Measurements from ENCODE around the gene EXOSC2.

DNA sequence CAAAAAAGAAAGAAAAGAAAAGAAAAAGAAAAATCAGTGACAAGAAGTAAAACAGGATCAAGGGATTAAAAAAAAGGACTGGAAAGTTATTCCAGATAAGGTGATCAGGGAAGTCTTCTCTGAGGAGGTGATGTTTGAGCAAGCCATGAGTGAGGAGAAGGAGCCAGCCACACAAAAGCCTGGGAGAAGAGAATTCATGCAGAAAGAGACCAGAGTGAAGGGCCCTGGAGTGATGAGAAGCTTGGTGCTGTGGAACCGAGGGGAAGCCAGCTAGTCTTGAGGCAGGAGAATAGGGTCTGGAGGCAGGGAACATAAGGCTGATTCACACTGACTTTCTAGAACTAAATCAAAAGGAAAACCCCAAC is 4.0 kb upstream of the EXOSC2 start:
- TF ChIP-seq, protein P1, sequence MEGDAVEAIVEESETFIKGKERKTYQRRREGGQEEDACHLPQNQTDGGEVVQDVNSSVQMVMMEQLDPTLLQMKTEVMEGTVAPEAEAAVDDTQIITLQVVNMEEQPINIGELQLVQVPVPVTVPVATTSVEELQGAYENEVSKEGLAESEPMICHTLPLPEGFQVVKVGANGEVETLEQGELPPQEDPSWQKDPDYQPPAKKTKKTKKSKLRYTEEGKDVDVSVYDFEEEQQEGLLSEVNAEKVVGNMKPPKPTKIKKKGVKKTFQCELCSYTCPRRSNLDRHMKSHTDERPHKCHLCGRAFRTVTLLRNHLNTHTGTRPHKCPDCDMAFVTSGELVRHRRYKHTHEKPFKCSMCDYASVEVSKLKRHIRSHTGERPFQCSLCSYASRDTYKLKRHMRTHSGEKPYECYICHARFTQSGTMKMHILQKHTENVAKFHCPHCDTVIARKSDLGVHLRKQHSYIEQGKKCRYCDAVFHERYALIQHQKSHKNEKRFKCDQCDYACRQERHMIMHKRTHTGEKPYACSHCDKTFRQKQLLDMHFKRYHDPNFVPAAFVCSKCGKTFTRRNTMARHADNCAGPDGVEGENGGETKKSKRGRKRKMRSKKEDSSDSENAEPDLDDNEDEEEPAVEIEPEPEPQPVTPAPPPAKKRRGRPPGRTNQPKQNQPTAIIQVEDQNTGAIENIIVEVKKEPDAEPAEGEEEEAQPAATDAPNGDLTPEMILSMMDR (IDR thresholded peaks at IDR 0.05; ENCODE audit: insufficient read depth, low read length, poor library complexity, severe bottlenecking): no peak
- no peak for TF ChIP-seq EZH2phosphoT487 (conservative IDR thresholded peaks at IDR 0.05; ENCODE audit: low read length)

Measured in SU-DHL-6 (cell line).